GM21526 (cell line): ENCODE results near the gene GNG4.
"Not testable (repeated sequence)": the region's sequence is repeated elsewhere in the genome, so short reads cannot be mapped to it uniquely, and the experiment has no call there.

ENCODE experiments used
- ATAC-seq: cut with Tn5 transposase; IDR thresholded peaks from one replicate; pipeline ENCODE4 v1.9.1; 2021; ENCODE audit warnings: moderate library complexity; ENCODE audit not compliant: unreplicated experiment, low FRiP score

GNG4 gene

DNA sequence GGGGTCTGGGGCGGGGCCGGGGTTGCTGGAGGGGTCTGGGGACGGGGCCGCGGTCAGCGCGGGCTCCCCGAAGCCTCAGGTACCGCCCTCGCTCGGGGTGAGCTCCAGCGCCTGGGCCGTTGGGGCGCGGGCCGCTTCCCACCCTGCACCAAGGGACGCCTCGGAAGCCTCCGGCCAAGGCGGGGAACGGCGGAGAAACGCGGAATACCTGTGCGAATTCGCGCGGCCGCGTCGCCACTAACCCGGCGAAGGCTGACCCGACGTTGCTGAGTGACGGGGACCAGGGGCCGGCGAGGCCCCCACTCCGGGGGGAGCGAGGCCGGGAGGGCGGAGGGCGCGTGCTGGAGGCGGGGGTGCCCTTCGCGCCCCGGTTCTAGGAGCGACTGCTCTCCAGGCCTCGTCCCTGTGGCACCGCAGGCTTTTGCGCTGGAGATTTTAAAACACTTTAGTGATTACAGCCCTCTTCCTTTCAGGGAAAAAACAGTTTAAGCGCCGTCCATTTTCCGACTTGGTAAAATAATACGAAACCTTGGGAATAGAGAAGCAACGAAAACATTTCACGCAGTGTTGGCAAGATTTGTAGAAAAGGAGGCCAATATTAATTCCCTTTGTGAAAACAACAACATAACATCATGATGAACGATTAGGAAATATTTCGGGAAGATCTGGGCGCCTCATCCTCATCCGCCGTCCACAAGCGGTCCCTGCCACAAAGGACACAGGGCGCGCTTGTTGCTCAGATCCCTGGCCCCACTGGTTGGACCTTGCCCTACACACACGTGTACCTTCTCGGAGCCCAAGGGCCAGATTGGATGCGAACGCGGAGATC lies 971 bp upstream of the GNG4 start:
- no peak for ATAC-seq

DNA sequence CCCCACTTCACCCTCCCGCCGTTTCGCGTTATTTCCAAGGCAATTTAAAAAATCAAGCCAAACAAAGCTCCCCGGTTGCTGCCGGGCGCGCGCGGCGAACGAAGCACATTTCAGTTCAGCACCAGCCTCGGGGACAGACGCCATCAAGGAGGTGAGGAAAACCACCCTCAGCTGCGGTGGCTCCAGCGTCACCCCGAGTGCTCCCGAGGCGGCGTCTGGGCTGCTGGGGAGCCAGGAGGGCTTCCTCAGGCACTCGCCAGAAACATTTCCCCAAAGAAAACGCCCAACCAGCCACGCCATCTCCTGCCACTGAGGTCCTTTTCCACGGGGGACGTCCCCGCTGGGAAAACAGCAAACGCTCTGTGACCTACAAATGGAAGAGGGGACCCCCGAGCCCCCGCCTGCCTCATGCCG lies 623 bp downstream of the GNG4 start:
- ATAC-seq, result no peak

DNA sequence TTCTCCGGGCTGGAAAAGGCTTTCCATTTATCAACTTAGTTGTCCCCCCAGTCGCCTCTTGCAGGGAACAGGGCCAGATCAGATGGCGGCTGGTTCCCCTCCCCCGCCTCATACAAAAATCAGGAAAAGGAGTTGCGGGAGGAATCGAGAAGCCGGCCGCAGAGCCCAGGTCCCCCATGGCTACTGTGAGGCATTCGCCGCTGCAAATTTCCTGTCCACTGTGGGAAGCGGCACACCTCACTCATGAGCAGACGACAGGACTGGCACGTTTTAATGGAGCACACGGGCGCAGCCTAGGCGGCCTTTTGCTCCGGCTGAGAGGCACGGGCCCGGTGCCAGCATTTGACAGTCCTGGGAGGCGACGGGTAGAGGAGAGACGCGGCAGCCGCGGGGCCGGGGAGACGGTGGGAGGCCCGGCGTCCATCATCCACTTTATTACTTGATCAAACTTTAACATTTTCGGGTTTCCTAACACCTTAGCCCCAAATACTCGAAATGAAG lies 1.1 kb downstream of the GNG4 start:
- ATAC-seq, result no peak

DNA sequence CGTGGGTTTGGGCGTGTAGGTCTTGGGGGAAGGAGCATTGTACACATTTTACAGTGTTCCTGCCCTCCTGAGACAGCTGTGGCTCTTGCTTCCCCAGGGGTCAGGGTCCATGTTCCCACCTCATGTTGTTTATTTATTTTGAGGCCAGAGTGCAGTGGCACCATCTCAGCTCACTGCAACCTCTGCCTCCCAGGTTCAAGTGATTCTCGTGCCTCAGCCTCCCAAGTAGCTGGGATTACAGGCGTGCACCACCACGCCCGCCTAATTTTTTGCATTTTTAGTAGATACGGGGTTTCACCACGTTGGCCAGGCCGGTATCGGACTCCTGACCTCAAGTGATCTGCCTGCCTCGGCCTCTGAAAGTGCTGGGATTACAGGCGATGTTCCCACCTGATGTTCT lies 2.0 kb downstream of the GNG4 start:
- ATAC-seq, result not testable (repeated sequence)

DNA sequence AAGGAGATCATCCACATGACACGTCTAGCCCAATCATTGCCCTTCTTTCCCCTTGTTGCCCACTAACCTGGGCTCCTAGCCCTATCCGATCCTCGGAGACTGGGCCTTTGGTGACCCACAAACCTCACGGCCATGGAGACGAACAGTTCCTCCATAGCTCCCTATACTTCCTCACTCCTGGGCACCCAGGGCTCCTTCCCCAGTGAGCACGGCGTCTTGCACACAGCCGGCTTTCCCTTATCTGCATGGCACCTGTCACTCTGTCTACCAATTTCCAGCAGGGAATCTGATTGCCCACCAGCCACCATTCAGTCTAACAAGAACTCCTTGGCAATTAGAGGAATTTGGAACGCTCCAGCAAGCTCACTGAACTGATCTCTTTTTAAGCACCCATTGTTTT lies 3.1 kb downstream of the GNG4 start:
- ATAC-seq, result no peak

DNA sequence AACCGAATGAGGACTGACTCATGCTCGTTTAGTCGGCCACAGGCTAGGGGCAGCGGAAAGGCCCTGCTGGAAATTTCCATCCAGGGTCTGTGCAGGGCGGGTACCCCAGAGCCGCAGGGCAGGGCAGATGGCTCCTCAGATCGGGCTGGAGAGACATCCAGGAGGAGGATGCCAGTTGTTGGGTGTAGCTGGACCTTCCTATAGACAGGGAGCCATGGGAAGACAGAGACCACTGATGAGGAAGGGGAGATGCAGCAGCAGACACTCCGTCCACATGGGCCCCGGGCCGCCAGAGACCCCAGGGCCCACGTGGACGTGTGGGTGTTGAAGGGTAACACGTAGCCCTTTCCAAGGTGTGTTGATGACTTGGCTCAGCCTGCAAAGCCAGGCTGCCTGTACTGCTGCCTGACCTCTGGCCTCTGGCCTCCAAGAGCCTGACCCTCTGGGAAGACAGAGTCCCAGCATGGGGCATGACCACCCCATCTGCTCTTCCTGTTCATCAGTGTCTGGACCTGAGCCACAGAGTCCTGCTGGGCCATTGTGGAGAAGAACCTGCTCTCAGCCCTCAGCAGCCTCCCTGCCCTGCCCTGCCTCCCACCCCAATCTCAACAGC lies 4.8 kb downstream of the GNG4 start:
- no peak for ATAC-seq

DNA sequence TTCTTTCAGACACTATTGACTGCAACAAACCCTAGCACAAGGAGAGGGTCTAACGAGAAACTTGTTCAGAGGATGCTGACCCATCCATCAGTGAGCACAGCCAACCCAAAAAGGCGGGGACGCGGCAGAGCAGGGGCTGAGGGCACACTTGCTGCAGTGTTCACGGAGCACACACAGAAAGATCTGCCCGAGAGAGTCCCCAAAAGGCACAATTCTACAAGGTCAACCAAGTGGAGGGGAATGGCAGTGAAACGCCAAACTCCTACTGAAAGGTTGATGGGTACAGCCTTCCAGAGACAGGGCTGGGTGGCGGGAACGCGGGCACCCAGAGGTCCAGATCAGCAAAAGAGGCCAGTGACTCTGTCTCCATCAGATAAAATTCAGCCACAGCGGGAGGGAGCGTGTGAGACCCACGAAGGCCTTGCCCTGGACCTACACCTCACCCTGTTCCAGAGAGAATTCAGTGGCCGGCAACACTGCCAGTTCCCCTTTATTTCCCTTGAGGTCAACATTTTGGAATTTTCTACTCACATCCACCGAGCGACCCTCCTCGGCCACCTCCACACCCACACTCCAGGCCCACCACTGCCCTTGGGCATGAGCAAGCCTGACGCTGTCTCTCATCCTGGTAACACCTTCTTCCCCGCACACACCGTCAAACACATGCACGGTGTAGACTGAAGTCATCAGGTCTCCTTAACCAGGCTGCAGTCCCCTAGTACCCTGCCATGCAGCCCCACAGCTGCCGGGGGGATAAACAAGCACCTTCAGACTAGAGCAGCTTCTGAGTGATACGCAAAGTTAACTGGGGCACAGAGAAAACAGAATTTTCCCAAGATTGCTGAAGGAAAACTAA lies 5.5 kb downstream of the GNG4 start:
- no peak for ATAC-seq

DNA sequence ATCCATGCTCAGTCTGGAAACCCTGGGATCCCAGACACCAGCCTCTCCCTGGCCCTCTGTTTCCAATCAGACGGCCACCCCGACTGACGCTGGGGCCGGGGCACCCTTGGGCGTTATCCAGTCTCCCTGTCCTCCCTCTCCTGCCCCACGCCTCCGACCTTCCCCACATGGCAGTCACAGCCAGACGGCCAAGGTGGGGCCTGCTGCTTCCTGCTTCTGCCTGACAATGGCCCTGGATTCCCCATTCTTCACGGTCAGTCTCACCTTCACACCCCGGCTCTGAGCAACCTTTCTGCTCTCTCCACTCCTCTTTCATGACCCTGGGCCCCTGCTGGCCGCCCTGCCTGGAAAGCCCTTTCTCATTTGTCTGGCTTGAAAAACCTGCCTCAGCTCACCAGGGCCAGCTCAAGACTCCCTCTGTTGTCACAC lies 6.6 kb downstream of the GNG4 start:
- ATAC-seq, result no peak

DNA sequence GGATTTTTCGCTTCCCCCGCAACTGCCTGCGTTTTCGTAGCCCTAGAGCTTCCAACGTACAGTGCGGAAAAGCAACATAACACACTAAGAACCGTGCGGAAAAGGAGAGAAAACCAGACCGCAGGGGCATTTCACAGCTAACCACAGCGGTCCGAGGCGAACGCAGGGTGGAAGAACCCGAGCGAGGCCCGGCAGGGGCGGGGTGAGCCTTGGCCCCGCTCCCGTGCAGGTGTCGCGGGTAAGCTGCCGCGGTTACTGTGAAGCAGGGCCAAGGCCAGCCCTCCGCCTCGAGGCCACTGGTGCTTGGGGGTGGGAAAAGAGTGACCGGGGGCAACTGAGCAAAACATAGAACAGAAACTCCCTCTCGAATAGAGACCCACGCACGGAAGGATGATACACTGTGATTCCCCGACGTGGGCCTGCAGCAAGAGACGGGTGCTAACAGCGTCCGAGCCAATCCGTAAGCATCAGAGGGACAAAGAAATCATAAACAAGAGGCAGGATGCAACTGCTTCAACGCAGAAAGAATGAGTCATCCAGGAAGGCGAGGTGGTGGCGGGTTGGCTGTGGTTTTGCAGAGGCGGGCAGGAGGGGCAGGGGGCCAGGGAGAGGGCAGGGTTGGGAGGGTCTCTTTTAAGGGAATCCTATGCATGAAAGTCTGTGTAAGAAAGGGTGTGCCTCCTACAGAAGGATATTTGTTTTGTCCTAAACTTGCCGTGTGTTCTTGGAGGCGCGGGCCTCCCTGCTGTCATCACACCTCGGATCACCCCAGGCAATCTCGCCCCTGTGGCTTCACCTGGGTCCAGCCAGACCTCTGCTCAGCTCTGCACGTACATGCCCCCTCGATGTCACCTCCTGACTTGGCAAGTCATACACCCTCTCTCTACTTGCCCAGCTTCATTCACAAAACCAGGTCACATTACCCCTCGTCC lies 7.3 kb downstream of the GNG4 start:
- peak; percentile 50 for ATAC-seq

DNA sequence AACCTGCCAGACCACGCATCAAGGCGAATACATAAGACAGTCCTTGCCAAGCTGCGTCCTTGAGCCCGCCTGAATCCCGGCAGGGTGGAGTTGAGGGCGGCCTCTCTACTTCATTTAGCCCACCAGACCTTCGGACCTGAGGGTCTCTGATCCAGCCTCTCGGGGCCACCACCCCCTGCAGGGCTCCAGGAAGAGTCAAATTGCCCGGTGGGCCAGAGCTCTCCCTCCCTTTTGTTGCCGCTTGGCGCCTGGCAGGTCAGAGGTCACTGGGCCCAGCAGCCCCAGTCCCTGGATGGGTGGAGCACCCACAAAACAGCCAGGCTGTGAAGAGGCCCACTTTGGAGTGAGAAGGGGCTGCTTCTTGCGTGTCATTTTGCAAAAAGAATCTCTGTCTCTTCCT lies 9.0 kb downstream of the GNG4 start:
- ATAC-seq, result no peak

DNA sequence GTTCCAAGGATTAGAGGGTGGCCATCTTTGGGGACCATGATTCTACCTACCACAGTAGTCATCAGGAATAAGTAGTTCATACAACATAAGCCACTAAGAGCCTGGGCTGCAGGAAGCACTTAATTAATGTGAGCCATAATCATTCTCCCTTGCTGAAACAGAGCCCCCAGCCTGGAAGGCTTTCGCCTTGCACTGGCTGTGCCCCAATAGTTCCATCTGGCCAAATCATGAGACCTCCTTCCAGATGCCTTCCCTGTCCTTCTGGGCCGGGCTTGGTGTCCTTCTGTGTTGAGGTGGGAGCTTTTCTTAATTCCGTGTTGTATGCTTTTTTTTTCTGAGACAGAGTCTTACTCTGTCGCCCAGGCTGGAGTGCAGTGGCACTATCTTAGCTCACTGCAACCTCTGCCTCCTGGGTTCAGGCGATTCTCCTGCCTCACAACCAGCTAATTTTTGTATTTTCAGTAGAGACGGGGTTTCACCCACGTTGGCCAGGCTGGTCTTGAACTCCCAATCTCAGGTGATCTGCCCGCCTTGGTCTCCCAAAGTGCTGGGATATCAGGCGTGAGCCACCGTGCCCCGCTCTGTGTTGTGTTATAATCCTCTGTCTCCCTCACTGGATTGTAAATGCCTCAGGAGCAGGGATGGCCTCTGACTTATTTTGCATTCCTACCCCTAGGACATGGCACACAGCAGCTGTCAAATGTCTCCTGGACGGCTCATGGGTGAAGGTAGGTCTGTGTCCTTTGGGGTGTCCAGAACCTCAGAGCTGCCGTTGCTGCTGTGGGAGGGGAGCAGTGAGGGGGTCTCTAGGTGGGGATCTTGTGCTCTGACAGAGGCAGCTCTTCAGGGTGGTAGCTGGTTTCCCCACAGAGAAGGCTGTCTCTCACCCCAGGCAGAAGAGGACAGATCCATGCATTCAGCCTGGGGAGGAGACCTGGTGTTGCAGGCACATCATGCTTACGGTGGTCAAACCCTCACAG lies 10.1 kb downstream of the GNG4 start:
- ATAC-seq, result no peak

DNA sequence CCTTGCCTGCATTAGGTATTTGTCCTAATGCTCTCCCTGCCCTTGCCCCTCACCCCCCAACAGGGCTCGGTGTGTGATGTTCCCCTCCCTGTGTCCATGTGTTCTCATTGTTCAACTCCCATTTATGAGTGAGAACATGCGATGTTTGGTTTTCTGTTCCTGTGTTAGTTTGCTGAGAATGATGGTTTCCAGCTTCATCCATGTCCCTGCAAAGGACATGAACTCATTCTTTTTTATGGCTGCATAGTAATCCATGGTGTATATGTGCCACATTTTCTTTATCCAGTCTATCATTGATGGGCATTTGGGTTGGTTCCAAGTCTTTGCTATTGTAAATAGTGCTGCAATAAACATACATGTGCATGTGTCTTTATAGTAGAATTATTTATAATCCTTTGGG lies 11.0 kb downstream of the GNG4 start:
- not testable (repeated sequence) for ATAC-seq

DNA sequence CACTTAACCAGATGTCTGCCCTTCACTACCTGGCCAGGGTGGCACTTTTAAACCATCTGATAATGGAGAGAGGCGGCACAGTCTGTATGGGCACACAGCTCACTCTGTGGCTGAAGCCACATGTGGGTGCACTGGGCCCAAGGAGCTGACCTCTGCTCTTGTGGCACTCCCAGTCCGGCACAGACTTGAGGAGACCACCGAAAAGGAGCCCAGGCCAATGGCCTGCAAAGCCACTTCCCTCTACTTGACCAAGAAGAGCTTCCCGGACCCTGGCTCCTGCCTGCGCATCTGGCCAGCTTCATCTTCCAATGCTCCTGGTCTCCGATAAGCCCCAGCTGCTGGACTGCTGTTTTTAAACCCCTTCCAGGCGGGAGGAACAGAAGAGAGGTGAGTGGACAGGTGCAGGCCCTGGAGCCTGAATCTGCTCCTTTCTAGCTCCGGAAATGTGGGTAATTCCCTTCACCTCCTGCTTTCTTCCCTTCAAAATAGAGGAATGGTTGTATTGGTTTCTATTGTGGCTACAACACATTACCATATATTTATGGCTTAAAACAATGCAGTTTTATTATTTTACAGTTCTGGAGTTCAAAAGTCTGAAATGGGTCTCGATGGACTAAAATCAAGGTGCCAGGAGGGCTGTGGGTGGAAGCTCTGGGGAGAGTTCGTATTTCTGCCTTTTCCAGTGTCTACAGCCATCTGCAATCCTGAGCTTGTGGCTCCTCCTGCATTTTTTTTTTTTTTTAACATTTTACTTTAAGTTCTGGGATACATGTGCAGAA lies 11.6 kb downstream of the GNG4 start:
- ATAC-seq, result no peak

DNA sequence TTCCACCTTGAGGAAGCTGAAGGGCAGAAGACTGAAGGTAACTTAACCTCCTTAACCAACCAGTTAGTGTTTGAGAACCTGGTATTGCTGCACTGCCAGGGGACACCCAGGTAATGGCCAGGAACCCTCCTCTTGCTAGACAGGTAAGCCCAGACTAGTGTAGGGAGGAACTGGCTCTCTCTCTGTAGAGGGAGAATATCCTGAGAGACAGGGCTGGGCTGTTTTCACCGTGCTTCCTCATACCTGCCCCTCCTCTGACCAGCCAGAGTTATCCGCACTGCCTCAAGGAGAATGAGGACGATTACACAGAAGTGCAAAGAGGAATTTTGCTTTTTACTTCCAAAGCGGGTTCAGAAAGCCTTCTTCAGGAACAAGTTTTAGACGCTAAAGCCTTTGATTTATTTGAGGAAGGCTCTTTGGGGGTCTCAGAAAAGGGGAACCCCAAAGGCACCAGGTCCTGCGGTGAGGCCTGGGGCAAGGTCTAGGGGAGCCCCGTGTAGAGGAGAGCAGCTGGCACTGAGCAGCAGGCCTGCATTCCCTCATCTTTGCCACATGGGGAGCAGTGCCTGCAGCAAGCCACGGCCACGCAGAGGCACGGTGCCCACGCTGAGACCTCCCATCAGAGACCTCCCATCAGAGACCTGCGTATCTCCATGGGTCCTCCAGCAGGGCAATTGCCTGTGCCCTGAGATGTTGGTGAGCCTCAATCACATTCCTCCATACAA lies 13.5 kb downstream of the GNG4 start:
- no peak for ATAC-seq

DNA sequence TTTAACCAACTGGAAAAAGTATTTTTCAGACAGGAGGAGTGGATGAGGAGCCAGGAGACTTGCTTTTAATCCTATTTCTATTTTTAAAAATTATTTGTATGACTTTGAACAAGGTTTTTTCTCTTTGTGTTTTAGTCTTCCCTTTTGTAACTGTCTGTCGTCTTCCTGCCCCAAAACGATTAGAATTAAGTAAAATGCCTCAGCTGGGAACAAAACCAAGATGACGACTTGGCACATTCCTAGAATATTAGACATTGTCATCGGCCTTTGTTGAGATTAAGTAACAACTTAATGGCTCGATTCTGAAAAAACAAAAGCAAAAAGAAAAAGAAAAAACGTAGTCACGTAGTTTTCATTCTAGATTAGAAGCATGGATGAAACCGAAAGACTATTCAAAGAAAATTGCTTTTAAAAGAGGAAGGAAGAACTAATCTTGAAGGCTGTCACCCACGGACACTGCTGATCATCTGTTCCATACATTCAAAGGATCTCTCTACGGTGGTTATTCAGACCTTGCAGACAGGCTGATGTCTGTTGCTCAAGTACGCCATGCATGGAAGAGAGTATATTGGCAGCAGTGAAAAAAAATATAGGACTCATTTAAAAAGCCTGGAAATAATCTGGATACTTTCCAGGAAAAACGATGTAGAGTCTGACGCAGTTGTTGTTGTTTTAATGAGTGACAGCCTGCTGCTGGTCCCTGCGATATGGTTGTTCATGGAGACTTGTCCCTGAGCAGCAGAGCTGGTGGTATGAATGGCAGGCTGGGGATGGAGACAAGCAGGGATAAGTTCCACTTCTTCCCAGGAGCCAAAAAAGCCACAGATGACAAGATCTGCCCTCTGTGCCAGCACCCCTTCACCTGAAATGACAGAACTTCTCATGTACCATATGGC lies 16.8 kb downstream of the GNG4 start:
- peak; percentile 80 for ATAC-seq

DNA sequence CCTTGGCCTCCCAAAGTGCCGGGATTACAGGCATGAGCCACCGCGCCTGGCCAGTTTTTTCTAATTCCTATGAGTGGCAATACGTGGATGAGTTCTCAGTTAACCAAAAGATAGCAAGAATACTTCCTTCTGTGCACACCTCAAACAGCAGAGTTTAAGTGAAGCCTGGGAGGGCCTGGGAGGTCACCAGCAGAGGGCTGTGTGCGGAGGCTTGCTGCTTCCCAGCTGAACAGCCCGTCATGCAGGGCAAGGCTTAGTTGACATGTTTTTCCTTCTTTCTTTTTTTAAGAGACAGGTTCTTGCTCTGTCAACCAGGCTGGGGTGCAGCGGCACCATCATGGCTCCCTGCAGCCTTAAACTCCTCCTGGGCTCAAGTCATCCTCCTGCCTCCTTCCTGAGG lies 17.8 kb downstream of the GNG4 start:
- no peak for ATAC-seq
